HG03064 (cell line): Measurements from ENCODE around the gene GPA33.

ENCODE experiments used
- ATAC-seq: cut with Tn5 transposase; IDR thresholded peaks from one replicate; pipeline ENCODE4 v1.9.1; 2021; ENCODE audit warnings: low read depth; ENCODE audit not compliant: unreplicated experiment

The GPA33 gene

GRCh38 chr1:167118188-167118587 is 28.0 kb upstream of the GPA33 start:
- no peak for ATAC-seq

GRCh38 chr1:167117225-167117624 is 27.0 kb upstream of the GPA33 start:
- no peak for ATAC-seq

DNA sequence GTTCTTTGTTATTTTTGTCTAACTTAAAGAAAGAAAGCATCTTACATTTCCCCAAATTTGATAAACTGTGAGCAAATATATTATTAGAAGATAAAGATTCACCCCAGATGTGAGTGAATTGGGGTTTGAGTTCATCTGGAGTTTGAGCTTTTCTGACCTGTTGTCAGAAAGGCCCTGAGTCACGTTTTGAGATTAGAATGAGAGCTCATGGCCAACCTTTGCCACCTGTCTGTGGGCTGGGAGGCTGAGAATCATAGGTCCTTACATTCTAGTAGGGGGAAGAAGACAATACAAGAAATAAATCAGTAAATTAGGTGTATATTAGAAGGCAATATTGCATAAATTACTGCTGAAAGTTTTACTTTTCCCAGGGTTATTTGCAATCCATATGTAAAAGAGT is 26.0 kb upstream of the GPA33 start:
- ATAC-seq, result no peak

- ATAC-seq, result no peak
Measured at GRCh38 chr1:167115655-167116054, 25.5 kb upstream of the GPA33 start.

DNA sequence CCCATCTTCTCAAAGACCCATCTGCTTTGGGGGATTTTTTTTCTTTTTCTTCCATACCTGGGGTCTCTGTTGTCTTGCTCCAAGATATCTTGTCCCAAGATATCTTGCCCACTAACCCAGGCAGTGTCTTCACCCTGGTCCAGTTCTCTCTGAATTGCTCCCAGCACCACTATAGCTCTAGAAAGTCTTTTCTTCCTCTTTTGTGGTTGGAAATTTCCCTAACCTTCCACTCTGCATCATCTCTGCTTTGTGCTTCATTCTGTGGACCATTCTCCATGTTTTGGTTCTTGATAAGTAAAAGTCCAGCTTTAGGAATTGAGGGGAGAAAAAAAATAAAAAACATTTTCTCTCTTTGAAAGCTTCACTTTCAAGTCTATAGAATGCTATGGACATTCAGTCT is 24.5 kb upstream of the GPA33 start:
- ATAC-seq, result no peak

DNA sequence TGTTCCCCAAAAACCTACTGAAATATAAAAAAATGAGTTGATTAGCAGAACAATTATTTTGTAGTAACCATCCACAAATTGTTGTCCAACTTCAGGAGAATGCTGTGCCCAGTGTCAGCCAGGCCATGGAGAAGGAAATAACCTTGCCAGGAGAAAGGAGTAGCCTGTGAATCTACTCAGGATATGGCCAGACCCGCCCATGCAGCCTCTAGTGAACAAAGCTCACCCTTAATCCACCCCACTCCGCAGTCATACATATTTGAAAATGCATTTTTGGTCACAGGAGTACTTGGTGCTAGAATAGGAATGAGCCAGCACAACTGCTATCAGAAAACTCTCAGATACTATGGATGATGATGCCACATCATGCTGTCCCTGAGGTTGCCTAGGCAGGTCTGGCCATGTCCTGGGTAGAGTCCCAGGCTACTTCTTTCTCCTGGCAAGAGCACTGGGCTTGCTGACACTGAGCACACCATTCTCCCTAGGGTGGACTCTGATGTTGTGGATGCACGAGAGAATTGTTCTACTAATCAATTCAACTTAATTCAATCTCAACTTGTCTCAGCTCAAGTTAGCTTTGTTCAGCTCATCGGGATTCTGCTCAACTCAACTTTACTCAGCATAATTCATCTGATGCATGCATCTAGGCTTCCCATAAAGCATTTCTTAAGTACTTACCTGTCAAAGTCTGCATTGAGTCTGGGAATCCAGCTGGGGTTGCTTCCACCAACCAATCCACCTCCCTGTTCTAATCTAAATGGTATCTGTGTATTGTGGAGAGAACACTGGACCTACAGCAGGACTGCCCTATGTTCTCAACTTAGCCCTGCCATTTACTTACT is 21.9 kb upstream of the GPA33 start:
- ATAC-seq, result no peak

DNA sequence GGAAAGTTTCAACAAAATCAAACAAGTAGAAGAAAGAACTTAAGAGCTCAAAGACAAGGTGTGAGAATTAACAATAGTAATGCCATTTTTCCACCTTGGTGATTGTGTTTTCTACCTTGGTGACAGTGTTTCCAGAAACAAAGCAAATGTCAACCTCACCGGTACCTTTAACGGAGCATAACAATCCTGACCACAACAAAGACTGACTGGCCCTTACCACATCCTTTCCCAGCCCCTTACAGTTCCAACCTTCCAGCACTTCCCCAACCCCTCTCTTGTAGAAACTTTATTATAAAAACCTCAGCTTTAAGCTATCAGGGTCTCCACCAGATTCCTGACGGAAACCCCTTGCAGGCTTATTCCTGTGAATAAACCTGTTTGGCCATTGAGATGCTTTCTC is 20.4 kb upstream of the GPA33 start:
- ATAC-seq, result peak; percentile 54

DNA sequence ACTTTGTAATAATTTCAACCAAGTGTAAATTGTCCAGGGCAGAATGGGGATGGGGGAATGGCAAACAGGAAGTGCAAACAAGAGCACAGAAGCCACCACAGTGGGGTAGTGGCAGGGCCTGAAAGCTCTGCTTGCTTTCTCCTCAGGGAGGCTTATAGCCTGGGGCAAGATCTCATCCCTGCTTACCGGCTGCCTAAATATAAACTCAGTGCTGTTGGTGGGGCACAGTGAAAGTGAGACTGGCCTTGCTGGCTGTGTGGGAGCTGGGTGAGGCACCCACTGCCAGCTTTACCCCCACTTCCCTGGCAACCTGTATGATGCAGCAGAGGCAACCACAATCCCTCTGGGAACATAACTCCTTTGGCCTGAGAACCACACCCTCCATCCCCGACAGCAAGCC is 18.9 kb upstream of the GPA33 start:
- ATAC-seq, result no peak

DNA sequence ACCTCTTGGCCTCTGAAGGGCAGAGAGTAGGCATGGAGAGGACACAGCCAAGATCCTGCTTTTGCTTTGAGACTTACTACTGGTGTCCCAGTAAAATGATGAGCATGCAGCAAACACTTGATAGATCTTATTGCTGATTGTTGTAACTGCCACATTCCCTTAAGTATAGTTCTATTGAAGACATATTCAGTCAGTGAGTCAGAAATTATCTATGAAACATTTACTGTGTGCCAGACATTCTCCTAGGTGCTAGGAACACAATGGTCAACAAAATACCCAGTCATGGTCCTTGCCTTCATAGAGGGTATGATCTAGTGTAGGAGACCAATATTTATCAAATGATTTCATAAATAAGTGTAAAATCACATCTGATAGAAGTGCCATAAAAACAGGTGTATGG is 17.3 kb upstream of the GPA33 start:
- no peak for ATAC-seq

DNA sequence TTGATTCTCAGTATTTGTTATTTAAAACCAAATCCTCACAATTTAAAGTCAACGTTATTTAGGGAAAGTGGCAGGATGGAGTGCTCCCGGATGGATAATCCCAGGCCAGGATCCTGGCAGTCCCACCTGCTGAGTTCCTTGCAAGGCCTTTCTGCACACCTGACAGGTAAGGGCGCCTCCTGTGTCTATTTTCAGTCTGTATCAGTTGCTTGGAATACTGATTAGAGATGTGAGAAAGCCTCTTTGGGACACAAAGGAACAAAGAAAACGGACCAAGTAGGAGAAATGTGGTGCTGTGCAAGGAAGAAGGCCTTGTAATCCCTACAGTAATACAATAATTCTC is 15.9 kb upstream of the GPA33 start:
- no peak for ATAC-seq

DNA sequence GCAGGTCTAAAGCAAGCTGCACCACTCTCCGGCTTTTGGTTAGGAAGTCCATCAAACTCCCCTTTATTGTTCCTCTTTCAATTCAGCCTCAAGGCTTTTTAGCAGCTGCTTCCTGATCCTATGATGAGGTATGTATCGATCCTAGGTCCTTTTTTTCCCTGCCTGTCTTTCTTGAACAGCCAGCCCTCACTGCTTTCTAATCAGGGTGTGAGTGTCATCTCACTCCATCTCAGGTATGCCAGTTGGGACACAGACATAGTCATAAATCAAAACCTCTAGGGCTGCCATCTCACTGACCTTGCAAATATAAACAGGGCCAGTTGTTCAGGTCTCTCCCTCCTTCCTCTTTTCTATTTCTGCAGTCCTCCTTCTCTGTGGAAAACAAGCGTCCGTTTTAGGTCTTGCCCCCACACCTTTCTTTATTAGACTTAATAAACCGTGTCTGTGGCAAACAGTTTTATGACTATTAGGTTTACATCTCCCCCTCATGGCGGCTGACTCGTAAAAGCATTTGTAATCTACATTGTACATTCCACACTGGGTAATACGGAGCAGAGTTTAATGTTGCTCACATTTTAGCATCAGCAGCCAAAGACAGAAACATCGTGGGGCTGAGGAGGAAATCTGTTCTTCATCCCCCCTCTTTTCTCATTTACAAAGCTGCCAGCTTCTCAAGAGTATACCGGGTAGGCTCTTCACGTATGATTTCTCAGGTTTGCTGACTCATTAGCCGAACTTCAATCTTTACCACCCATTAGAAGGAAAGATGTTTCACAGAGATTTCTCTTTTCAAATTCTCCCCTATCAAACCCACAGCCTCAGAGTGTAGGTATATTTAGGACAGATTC is 15.3 kb upstream of the GPA33 start:
- no peak for ATAC-seq

GRCh38 chr1:167104256-167104633 is 14.1 kb upstream of the GPA33 start:
- ATAC-seq, result no peak

DNA sequence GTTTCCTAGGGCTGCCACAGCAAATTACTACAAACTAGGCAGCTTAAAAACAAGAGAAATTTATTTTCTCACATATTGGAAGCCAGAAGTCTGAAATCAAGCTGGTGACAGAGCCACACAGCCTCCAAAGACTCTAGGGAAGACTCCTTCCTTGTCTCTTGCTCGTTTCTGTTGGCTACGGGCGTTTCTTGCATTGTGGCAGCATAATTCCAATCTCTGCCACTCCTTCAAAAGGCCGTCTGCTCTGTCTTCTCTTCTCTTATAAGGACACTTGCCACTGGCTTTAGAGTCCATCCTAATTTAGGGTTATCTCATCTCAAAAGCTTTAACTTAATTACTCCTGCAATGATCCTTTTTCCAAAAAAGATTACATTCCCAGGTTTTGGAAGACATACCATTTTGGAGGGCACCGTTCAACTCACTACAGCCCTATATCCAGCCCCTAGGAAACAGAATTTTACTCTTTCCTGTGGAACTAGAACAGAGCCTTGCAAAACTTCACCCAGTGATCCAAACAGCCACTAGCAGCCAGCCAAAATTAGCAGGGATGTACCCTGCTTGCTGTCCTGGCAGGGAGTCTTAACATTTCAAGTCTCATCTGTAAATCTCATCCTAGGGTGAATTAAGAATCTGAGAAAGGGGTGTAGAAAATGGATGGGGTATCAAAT is 12.9 kb upstream of the GPA33 start:
- ATAC-seq, result no peak

DNA sequence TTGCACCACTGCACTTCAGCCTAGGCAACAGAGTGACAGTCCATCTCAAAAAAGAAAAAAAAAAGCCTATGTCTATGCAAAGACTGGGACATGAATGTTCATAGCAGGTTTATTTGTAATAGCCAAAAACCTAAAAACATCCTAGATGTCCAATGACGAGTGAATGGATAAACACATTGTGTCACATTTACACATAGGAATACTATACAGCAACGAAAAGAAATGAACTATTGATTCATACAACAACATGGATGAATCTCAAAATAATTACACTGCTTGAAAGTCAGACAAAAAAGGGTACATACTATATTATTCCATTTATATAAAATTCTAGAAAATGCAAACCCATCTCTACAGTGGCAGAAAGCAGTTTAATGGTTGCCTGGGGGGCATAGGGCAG is 11.6 kb upstream of the GPA33 start:
- no peak for ATAC-seq

DNA sequence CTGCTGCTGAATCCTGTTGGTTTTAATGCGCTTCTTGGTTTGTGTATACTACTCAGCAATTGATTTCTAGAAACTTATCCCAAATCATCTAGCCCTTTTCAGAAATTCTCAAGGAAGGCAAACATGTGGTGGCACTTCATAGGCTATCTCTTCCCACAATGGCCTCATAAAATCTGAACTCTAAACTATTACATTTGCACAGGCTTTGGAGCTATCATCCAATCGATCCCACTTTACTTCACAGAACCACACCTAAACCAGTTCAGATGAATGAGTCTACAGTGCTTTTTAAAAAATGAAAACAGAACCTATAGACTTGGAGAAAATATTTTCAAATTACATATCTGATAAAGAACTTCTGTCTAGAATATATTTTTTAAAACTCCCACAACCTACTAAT is 10.6 kb upstream of the GPA33 start:
- no peak for ATAC-seq

DNA sequence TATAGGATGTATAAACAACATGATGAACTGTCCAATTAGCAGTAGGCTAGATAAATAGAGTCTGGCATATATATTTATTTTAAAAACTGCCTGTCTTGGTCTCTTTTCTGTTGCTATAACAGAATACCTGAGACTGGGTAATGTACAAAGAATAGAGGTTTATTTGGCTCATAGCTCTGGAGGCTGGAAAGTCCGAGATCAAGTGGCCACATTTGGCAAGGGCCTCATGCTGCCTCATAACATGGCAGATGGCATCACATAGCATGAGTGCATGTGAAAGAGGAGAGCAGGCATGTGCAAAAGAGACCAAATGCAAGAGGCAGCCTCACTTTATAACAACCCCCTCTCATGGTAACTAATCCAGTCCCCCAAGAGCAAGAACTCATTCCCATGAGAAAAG is 9.7 kb upstream of the GPA33 start:
- ATAC-seq, result no peak

DNA sequence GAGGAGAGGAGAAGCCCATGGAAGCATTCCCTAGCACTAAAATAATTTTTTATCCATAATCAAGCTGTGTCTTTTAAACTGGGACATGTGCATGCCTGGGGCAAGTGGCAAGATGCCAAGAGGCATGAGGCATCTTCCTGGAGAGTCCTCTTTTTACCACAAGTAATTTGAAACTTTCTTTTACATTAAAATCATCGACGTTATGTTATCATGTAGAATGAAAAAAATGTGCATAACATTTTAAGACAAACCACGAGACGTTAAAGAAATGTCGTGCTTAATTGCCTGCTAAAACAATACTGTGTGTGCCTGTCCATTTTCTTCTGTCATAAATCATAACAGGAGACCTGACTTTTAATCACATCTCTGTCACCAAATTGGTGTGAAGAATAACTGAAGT is 5.2 kb upstream of the GPA33 start:
- no peak for ATAC-seq

DNA sequence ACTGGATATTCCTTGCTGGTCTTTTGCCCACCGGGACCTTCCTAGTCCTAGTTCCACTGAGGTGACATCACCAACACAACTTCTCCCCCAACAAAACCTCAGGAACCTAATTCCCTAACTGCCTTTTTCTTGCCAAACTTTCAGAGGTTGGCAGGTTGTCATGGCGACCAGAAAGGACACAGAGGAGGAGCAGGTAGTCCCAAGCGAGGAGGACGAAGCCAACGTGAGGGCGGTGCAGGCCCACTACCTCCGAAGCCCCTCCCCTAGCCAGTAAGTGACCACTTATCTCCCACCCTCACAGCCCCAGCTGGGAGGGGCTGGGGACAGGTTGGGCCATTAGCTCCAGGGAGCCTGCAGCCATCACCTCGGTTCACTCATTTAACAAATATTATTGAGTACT is 4.5 kb upstream of the GPA33 start:
- ATAC-seq, result no peak

DNA sequence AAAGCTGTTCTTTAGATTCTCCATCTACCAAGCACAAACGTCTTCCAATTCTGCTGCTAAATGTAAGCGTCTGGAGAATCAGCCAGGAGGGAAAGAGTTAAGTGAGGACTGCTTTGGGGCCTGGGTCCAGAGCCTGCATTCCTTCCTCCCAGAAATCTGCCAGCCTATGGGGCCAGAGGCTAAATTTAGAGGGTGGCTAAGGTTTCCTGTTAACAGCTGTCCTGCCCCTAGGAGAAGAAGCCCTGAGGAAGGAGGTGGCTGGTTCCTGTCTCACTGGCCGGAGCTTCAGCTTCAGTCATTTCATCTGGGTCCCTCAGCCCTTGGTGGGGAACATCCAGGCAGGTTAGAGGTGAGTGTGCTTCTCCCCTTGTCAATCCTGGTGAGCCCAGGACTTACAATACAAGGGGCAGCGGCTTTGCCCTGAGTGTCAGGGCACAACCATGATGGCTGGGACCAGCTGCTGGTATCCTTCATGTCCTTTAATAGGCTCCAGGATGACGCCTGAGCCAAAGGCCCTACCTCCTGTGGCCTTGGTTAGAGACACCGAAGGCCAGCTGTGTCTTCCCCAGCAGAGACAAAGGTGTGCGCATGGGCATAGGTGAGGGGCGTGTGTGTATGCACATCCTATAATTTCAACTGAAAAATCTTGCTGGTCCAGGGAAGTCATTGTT is 3.8 kb upstream of the GPA33 start, which contains the start of gene STYXL2:
TSS of gene STYXL2 (plus strand) at position 230 of the 671 bp plus-strand sequence. CDS start 775 bp downstream, outside the sequence.
- no peak for ATAC-seq

DNA sequence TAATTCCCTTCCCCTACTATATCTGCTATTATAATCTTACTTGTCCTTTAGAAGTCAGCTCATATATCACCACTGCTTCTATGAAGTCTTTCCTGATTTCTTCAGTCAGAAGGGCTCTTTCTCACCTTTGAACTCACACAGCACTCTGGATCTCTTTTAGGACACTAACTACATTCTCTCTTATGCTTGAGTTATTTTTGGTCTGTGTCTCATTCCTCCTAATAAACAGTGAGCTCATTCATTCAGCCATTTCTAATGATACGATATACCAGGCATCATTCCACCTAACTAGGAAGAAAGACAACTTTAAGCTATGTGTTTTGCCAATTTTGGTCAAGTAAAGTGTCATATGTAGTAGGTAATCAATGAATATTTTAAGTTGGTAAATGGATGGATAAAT is 2.5 kb upstream of the GPA33 start:
- no peak for ATAC-seq

GRCh38 chr1:167089939-167090313 is 251 bp downstream of the GPA33 start:
- no peak for ATAC-seq
